IPS-18a (cell line): Measurements from ENCODE around the gene ZNF385B.

Source experiments
- H3K27ac ChIP-seq: one replicate; pipeline ENCODE4 v1.5.1; 2013; ENCODE audit warnings: low read length
- H3K27me3 ChIP-seq: one replicate; pipeline ENCODE4 v1.6.1; 2013; ENCODE audit warnings: mild to moderate bottlenecking, low read length; ENCODE audit not compliant: control insufficient read depth, insufficient read depth
- H3K36me3 ChIP-seq: one replicate; pipeline ENCODE4 v1.6.1; 2013; ENCODE audit warnings: low read depth, low read length; ENCODE audit not compliant: control insufficient read depth
- H3K4me1 ChIP-seq: one replicate; pipeline ENCODE4 v1.6.1; 2013; ENCODE audit warnings: low read depth, low read length; ENCODE audit not compliant: control insufficient read depth
- H3K4me3 ChIP-seq: one replicate; pipeline ENCODE4 v1.5.1; 2013; ENCODE audit warnings: low read length
- H3K9ac ChIP-seq: one replicate; pipeline ENCODE4 v1.6.1; 2013; ENCODE audit warnings: mild to moderate bottlenecking, low read length, moderate library complexity
- H3K9me3 ChIP-seq: one replicate; pipeline ENCODE4 v1.6.1; 2013; ENCODE audit warnings: low read depth, low read length; ENCODE audit not compliant: control insufficient read depth

ZNF385B gene

GRCh38 chr2:179770029-179770428, 91.4 kb downstream of the ZNF385B start:
- H3K27me3 ChIP-seq = no peaks in the 10 kb centered on the region
- no peaks in the 10 kb centered on the region for H3K36me3 ChIP-seq
- no peak overlapping the region for H3K4me3 ChIP-seq
- H3K9ac ChIP-seq = no peak overlapping the region
- no peaks in the 10 kb centered on the region for H3K9me3 ChIP-seq
- no peak overlapping the region for H3K27ac ChIP-seq
- H3K4me1 ChIP-seq = peaks cover 13% of the 10 kb centered on the region

- Histone ChIP-seq H3K4me3 (no peak overlapping the region), H3K9ac (no peak overlapping the region), H3K27me3 (no peaks in the 10 kb centered on the region), H3K27ac (no peak overlapping the region), H3K4me1 (peaks cover 13% of the 10 kb centered on the region), H3K9me3 (no peaks in the 10 kb centered on the region), H3K36me3 (no peaks in the 10 kb centered on the region)
These were observed 92.1 kb downstream of the ZNF385B start for GRCh38 chr2:179769323-179769722.

DNA sequence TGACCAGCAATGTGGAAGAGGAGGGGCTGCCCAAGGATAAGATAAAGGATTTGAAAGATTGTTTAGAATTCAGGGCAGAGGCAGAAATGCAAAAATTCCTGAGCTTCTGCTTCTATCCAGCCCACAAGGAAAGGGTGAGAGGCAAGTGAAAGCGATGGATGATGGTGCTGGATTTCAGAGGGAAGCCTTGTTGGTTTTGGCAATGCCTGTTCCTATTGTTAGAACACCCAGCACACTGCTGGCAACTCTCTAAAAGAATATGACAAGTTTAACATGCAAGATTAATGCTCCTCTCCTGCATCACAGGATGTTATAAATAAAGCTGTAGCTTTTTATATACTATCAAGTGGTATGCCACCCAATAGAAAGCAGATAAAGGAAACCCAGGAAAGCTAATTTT, 92.6 kb downstream of the ZNF385B start:
- Histone ChIP-seq H3K36me3 (no peaks in the 10 kb centered on the region), H3K27me3 (no peaks in the 10 kb centered on the region), H3K9ac (no peak overlapping the region), H3K4me3 (no peak overlapping the region), H3K9me3 (no peaks in the 10 kb centered on the region), H3K27ac (no peak overlapping the region), H3K4me1 (peaks cover 13% of the 10 kb centered on the region)

DNA sequence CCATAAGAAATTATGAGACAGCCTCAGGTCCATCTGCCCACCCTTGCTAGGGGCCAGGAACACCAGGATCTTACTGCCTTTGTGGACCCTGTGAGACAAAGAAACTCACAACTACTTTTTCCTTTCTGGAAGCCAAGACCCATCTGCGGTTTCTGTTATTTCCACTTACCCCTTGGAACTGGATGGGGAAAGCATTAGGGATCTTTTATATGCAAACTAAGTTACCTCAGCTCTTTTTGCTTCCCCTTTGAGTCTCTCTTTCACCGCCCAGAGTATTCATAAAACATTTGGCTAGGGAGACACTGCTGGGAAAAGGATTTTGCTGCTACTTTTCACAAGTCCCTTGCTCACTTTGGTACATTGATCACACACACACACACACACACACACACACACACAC, 95.7 kb downstream of the ZNF385B start:
- Histone ChIP-seq H3K36me3 (no peaks in the 10 kb centered on the region), H3K9me3 (no peaks in the 10 kb centered on the region), H3K27me3 (no peaks in the 10 kb centered on the region), H3K9ac (no peak overlapping the region), H3K4me3 (no peak overlapping the region), H3K4me1 (peaks cover 13% of the 10 kb centered on the region), H3K27ac (no peak overlapping the region)

DNA sequence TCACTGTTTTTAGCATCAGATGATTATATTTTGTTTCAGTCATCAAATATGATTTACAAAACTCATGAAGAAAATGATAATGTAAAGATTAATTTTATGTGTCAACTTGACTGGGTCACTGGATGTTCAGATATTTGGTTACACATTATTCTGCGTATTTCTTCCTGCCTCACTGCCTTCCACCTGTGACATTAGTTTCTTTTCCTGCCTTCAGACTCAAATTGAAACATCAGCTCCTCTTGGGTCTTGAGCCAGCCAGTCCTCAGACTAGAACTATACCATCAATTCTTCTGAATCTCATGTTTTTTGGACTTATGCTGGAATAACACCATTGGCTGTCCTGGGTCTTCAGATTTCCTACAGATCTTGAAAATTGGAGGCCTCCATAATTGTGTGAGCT, 96.7 kb downstream of the ZNF385B start:
- Histone ChIP-seq H3K4me1 (peaks cover 13% of the 10 kb centered on the region), H3K9me3 (no peaks in the 10 kb centered on the region), H3K27ac (no peak overlapping the region), H3K9ac (no peak overlapping the region), H3K36me3 (no peaks in the 10 kb centered on the region), H3K27me3 (no peaks in the 10 kb centered on the region), H3K4me3 (no peak overlapping the region)

GRCh38 chr2:179758636-179759035, 102.8 kb downstream of the ZNF385B start:
- no peaks in the 10 kb centered on the region for H3K9me3 ChIP-seq
- H3K9ac ChIP-seq = no peak overlapping the region
- no peak overlapping the region for H3K27ac ChIP-seq
- H3K4me1 ChIP-seq = no peaks in the 10 kb centered on the region
- H3K36me3 ChIP-seq = no peaks in the 10 kb centered on the region
- H3K4me3 ChIP-seq = no peak overlapping the region
- H3K27me3 ChIP-seq = no peaks in the 10 kb centered on the region

- H3K36me3 ChIP-seq = no peaks in the 10 kb centered on the region
- no peak overlapping the region for H3K4me3 ChIP-seq
- H3K9ac ChIP-seq = no peak overlapping the region
- no peak overlapping the region for H3K27ac ChIP-seq
- no peaks in the 10 kb centered on the region for H3K27me3 ChIP-seq
- H3K4me1 ChIP-seq = peaks cover 4% of the 10 kb centered on the region
- no peaks in the 10 kb centered on the region for H3K9me3 ChIP-seq
These were observed 110.1 kb downstream of the ZNF385B start for GRCh38 chr2:179751163-179751809.

DNA sequence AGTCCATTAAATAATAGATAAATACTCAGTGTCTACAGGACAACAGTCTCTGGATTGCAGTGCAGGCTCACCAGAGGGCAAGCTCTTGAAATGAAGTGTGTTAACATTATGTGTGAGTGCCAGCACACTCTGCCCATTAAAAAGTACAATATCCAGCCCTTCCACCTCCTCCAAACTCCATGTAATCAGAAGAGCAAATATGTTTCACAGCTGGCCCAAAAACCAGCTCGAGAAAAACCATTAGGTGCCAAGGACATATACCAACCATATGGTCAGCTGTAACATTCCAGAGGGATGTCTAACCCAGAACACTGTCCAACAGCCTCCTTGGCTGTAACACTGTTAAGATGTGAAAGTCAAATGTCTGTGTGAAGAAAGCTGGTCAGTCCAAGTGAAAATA, 112.2 kb downstream of the ZNF385B start:
- Histone ChIP-seq H3K4me3 (no peak overlapping the region), H3K4me1 (peaks cover 4% of the 10 kb centered on the region), H3K27ac (no peak overlapping the region), H3K36me3 (no peaks in the 10 kb centered on the region), H3K27me3 (no peaks in the 10 kb centered on the region), H3K9ac (no peak overlapping the region), H3K9me3 (no peaks in the 10 kb centered on the region)

GRCh38 chr2:179746981-179747380, 114.4 kb downstream of the ZNF385B start:
- Histone ChIP-seq H3K4me1 (peaks cover 4% of the 10 kb centered on the region), H3K36me3 (no peaks in the 10 kb centered on the region), H3K9ac (no peak overlapping the region), H3K9me3 (no peaks in the 10 kb centered on the region), H3K4me3 (no peak overlapping the region), H3K27me3 (no peaks in the 10 kb centered on the region), H3K27ac (no peak overlapping the region)

GRCh38 chr2:179745635-179746256, 115.7 kb downstream of the ZNF385B start:
- no peaks in the 10 kb centered on the region for H3K27me3 ChIP-seq
- peaks cover 4% of the 10 kb centered on the region for H3K4me1 ChIP-seq
- no peak overlapping the region for H3K4me3 ChIP-seq
- no peaks in the 10 kb centered on the region for H3K36me3 ChIP-seq
- no peak overlapping the region for H3K9ac ChIP-seq
- H3K9me3 ChIP-seq = no peaks in the 10 kb centered on the region
- no peak overlapping the region for H3K27ac ChIP-seq

DNA sequence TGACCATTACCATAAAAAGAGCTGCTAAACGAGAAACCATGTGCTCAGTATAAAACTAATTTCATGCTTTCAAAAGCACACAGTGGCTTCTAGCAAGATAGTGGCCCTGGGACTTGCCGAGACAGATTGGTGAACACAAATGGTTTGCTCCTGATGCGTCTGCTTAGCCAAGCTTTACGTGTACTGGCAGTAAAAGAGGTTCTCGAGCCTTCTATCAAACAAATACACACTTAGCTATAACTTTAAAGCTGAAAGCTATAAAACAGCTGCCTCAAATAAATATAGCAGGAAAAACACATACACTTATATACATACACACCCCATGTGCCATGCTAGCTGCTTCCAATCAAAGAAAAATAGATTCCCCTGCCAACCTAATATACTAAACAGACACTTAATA, 117.0 kb downstream of the ZNF385B start:
- Histone ChIP-seq H3K4me1 (no peaks in the 10 kb centered on the region), H3K9ac (no peak overlapping the region), H3K36me3 (no peaks in the 10 kb centered on the region), H3K4me3 (no peak overlapping the region), H3K27ac (no peak overlapping the region), H3K9me3 (no peaks in the 10 kb centered on the region), H3K27me3 (no peaks in the 10 kb centered on the region)

DNA sequence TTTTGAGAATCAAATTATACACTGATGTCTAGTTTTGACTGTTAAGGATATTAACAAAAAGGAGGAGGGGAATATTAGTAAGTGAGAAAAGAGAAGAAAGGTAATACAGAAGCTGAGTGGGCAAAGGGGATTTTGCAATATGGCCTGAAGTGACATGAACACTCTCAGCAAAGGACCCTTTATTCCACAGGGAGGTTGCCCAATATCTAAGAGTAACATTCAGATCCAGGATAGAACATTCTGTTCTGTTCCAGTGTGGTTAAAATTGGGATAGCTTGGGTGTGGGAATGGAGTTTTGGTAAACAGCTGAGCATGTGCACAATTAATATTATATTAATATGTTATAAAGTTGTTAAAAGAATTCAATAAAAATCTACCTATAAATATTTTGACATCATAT, 120.1 kb downstream of the ZNF385B start:
- H3K4me1 ChIP-seq = no peaks in the 10 kb centered on the region
- no peaks in the 10 kb centered on the region for H3K9me3 ChIP-seq
- no peaks in the 10 kb centered on the region for H3K27me3 ChIP-seq
- no peaks in the 10 kb centered on the region for H3K36me3 ChIP-seq
- no peak overlapping the region for H3K9ac ChIP-seq
- H3K27ac ChIP-seq = no peak overlapping the region
- no peak overlapping the region for H3K4me3 ChIP-seq
